Mucosa of rectum (tissue), 2 donors: ENCODE data around the gene TANGO6.

Source experiments
- H3K27ac ChIP-seq, 2 donors: one replicate each; pipeline ENCODE4 v1.7.0; 2013; ENCODE audit warnings: inconsistent platforms in 2 of 2, low read depth in 2 of 2, low read length in 2 of 2
- H3K27me3 ChIP-seq, 2 donors: one replicate each; pipeline ENCODE4 v1.7.0; 2013; ENCODE audit warnings: low read length in 2 of 2; ENCODE audit not compliant: control insufficient read depth in 2 of 2, insufficient read depth in 2 of 2
- H3K36me3 ChIP-seq, 2 donors: one replicate each; pipeline ENCODE4 v1.7.0; 2013; ENCODE audit warnings: low read length in 2 of 2; ENCODE audit not compliant: control insufficient read depth in 2 of 2, insufficient read depth in 2 of 2
- H3K4me1 ChIP-seq, 2 donors: one replicate each; pipeline ENCODE4 v1.7.0; 2013; ENCODE audit warnings: low read length in 2 of 2, mild to moderate bottlenecking in 1 of 2; ENCODE audit not compliant: control insufficient read depth in 2 of 2, insufficient read depth in 2 of 2
- H3K4me3 ChIP-seq, 2 donors: one replicate each; pipeline ENCODE4 v1.7.0; 2013; ENCODE audit warnings: low read length in 2 of 2
- H3K9ac ChIP-seq, 2 donors: one replicate each; pipeline ENCODE4 v1.7.0; 2013; ENCODE audit warnings: low read length in 2 of 2, low read depth in 1 of 2, mild to moderate bottlenecking in 1 of 2
- H3K9me3 ChIP-seq, 2 donors: one replicate each; pipeline ENCODE4 v1.7.0; 2013; ENCODE audit warnings: low read length in 2 of 2; ENCODE audit not compliant: control insufficient read depth in 2 of 2
- donor health status: healthy.
- donor health status: Normal muscosa, but diverticular disease.

The TANGO6 gene

DNA sequence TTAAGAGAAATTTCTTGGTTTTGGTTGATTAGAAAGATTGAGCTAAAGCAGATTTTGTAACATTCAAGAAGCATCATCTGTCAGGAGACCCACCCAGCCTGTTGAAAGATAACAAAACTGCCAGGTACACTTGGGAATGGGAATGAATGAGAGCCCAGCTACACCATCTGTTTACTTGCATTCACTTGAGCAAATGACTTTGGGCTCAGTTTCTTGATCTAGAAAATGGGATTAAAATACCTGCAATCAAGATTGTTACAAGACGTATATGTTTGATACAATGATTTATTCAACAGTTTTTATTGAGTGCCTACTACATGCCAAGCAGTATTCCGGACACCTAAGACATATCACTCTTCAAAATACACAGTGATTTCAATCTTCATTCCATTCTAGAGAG, 185.8 kb downstream of the TANGO6 start:
- H3K4me3 ChIP-seq = no peak overlapping the region
- H3K9me3 ChIP-seq = no peaks in the 10 kb centered on the region
- peaks cover 0 to 2% of the 10 kb centered on the region in 2 donors for H3K36me3 ChIP-seq
- no peak overlapping the region for H3K9ac ChIP-seq
- H3K27ac ChIP-seq = no peak overlapping the region
- peaks cover 0 to 3% of the 10 kb centered on the region in 2 donors for H3K4me1 ChIP-seq
- no peaks in the 10 kb centered on the region for H3K27me3 ChIP-seq

DNA sequence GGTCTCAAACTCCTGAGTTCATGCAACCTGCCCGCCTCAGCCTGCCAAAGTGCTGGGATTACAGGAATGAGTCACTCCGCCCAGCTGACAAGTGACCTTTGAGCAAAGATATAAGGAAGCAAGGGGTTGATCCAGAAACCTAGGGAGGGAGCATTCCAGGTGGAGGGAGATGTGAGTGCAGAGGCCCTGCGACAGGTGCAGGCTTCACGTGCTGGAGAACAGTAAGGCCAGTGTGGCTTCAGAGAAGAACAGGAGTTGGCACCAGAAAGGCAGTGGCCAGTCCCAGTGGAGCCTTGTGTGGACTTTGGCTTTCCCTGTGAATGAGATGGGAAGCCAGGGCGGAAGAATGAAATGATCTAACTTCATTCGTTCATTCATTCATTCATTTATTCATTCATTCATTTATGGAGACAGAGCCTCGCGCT, 188.6 kb downstream of the TANGO6 start:
- no peaks in the 10 kb centered on the region for H3K27me3 ChIP-seq
- no peaks in the 10 kb centered on the region for H3K9me3 ChIP-seq
- H3K36me3 ChIP-seq = peaks cover 0 to 5% of the 10 kb centered on the region in 2 donors
- peak overlapping the region; percentile 45 to 64 for H3K27ac ChIP-seq
- peaks cover 0 to 3% of the 10 kb centered on the region in 2 donors for H3K4me1 ChIP-seq
- H3K9ac ChIP-seq = no peak overlapping the region
- no peak overlapping the region for H3K4me3 ChIP-seq

DNA sequence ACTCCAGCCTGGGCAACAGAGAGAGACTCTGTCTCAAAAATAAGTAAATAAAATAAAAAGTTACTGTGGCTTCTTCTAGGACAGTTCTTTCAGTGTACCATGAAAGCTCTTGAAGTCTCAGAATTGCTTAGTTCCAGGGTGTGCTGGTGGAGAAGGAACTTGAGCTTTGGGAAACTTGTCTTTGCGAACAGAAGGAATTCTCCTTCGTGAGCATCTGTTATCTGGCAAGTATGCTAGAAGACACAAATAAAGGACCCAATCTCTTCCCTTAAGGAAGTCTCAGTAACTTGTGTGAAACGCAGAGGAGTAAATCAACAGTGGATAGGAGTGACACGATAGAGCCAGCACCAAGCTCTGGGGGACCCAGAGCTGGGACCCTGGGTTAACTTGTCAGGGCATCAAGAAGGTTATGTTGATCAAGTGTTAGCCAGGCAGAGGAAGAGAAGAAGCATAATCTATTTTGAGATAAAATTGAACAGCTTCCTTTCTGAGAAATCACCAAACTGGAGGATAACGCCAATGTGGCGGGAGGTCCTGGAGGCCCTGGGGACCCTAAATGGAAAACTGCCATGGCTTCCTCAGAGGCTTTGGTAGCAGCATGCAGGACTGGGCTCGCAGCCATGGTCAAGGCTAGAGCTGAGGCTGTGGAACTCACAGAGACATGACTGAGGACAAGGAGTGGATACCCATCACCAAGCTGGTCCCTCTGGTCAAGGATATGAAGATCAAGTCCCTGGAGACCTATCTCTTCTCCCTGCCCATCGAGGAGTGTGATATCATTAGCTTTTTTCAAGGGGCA, 190.0 kb downstream of the TANGO6 start:
- no peaks in the 10 kb centered on the region for H3K27me3 ChIP-seq
- no peak overlapping the region for H3K4me3 ChIP-seq
- H3K36me3 ChIP-seq = peaks cover 0 to 5% of the 10 kb centered on the region in 2 donors
- H3K4me1 ChIP-seq = peaks cover 0 to 3% of the 10 kb centered on the region in 2 donors
- no peaks in the 10 kb centered on the region for H3K9me3 ChIP-seq
- H3K9ac ChIP-seq = no peak overlapping the region
- no peak overlapping the region for H3K27ac ChIP-seq

DNA sequence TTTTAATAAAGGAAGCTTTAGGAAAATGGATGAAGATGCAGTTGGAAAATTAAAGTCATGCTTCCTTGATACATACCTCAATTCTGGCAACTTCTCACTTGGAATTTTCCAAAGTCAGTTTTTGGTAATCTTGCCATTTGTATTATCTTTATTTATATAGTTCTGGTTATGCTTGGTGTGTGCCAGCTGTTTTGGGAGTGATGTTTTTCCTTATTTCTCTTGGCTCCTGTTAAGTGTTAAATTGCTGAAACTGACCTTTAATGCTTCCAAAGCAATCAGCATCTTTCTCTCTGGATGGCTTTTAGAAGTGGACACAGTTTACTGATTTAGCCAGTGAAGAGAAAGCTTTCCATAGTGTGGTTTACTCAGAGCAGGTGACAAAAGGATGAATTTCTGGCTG, 192.0 kb downstream of the TANGO6 start:
- peaks cover 0 to 3% of the 10 kb centered on the region in 2 donors for H3K4me1 ChIP-seq
- H3K9ac ChIP-seq = no peak overlapping the region
- H3K9me3 ChIP-seq = no peaks in the 10 kb centered on the region

DNA sequence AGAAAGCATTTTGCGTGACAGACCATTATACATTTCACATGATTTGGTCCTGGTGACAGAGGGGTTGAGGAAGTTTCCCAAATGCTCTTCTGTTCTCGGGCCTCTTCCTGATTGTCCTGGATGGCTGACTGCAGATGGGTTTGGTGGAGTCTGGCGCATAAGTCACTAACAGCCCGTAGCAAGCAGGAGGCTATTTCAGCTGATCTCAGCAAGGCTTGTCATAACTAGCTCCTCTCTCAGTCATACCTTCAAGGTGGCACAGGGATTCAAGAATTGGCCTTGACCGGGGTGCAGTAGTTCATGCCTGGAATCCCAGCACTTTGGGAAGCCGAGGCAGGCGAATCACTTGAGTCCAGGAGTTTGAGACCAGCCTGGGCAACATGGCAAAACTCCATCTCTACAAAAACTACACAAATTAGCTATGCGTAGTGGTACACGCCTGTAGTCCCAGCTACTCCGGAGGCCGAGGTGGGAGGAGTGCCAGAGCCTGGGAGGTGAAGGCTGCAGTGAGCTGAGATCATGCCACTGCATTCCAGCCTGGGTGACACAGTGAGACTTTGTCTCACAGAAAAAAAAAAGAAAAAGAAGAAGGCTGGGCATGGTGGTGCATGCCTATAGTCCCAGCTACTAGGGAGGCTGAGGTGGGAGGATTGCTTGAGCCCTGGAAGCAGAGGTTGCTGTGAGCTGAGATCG, 193.2 kb downstream of the TANGO6 start:
- H3K9ac ChIP-seq = no peak overlapping the region
- no peaks in the 10 kb centered on the region for H3K4me1 ChIP-seq
- H3K9me3 ChIP-seq = peaks cover 0 to 3% of the 10 kb centered on the region in 2 donors
- H3K36me3 ChIP-seq = peaks cover 0 to 11% of the 10 kb centered on the region in 2 donors
- H3K27me3 ChIP-seq = no peaks in the 10 kb centered on the region
- no peak overlapping the region for H3K4me3 ChIP-seq
- H3K27ac ChIP-seq = no peak overlapping the region

More for the DNA sequence above, 192.0 kb downstream of the TANGO6 start:
- Histone ChIP-seq H3K27ac (no peak overlapping the region), H3K36me3 (peaks cover 0 to 7% of the 10 kb centered on the region in 2 donors), H3K4me3 (no peak overlapping the region), H3K27me3 (no peaks in the 10 kb centered on the region)

DNA sequence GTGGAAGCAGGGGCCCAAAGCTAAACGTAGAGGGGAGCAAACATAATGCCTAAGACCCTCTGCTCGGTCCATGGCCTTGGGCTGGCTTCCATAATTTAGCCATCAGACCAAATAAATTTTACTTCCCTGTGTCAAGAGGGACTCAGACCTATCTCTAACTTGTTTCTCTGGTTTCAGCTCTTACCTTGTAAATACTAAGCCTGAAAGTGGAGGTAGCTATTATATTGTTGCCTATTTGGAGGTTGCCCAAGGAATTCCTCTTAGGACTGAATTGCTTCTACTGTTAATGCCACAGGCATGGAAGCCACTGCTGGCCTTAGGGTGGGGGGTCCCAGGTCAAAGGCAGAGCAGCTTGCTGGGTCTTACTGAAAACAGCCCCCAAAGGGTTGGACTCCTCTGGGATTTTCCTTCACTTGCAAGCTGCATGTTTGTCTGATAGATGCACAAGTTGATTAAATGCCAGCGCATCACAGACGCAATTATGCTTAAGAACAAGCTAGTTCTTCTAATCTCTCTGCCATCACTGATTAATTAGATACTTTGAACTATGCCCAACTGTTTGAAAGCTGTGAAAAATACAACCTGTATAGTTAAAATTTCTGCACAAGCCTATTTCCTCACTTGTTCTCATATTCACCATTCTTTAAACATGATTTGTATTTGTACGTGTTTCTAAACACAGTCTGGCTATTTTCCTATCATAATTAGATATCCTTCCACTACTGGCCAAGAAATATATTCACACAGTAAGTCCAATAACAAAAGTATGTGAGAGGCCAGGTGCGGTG, 194.2 kb downstream of the TANGO6 start:
- Histone ChIP-seq H3K27ac (no peak overlapping the region), H3K9me3 (peaks cover 0 to 7% of the 10 kb centered on the region in 2 donors), H3K4me3 (no peak overlapping the region)

DNA sequence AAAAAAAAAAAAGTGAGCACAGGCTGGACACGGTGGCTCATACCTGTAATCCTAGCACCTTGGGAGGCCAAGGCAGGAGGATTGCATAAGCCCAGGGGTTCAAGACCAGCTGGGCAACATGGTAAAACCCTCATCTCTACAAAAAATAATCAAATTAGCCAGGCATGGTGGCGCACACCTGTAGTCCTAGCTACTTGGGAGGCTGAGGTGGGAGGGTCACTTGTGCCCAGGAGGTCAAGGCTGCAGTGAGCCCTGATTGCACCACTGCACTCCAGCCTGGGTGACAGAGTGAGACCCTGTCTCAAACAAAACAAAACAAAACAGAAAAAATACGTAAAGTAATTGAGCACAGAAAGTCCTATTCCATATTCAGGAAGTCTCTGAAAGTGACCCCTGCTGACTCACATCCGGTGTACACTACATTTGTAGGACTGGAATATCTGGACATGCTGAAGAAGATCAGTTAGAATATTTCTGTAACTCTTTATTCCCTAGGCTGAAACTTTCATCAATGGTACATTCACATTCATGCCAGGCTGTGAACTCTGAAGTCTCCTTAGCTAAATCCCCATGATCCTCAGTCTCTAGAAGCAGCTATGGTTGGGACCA, 196.1 kb downstream of the TANGO6 start:
- H3K9ac ChIP-seq = no peak overlapping the region

More for the DNA sequence above, 194.2 kb downstream of the TANGO6 start:
- Histone ChIP-seq H3K4me1 (no peaks in the 10 kb centered on the region), H3K9ac (no peak overlapping the region), H3K36me3 (peaks cover 0 to 13% of the 10 kb centered on the region in 2 donors), H3K27me3 (no peaks in the 10 kb centered on the region)

DNA sequence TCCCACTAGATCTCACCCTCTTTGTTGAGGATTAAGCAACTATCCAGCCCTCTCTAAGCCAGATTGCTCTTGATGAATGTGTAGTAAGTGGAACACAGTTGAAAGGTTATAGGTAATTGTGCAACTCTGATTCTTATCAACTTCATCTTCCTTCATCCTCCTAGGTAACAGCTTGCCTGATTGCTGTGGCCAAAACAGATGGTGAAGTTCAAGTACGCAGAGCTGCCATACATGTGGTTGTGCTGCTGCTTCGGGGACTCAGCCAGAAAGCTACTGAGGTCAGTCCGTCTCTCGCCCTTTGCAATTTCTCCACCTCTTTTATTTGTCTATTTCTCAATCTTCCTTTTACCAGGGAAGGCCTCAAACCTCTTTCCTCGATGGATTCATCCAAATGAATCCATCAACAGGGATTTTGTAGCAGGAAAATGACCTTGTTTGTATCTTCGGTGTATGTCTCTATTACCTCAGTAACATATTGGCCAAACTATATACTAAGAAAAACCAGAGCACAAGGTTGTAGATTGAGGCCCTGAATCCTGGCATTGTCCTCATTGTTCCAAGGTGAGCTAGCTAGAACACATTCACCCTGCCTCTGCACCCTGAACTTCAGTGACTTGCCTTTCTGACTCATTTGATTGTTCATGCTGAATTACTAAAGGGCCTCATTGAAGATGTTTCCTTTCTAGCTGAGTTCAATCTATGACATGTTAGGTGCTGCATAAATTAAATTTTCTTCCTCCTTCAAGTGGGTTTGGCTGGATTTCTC, 197.0 kb downstream of the TANGO6 start:
- no peaks in the 10 kb centered on the region for H3K27me3 ChIP-seq
- H3K9ac ChIP-seq = no peak overlapping the region
- peaks cover 0 to 9% of the 10 kb centered on the region in 2 donors for H3K36me3 ChIP-seq
- peaks cover 0 to 7% of the 10 kb centered on the region in 2 donors for H3K9me3 ChIP-seq
- H3K27ac ChIP-seq = peak overlapping the region in 1 of 2 donors; percentile 56
- H3K4me1 ChIP-seq = no peaks in the 10 kb centered on the region
- H3K4me3 ChIP-seq = no peak overlapping the region

More for the DNA sequence above, 196.1 kb downstream of the TANGO6 start:
- Histone ChIP-seq H3K4me1 (no peaks in the 10 kb centered on the region), H3K4me3 (no peak overlapping the region), H3K36me3 (peaks cover 0 to 9% of the 10 kb centered on the region in 2 donors), H3K27ac (no peak overlapping the region), H3K27me3 (no peaks in the 10 kb centered on the region), H3K9me3 (peaks cover 0 to 7% of the 10 kb centered on the region in 2 donors)
